Measurements from ENCODE around the gene FMN2.

Gene FMN2

GRCh38 chr1:240058049-240058448 is 33.6 kb upstream of the FMN2 start:
- H3K4me3 ChIP-seq (ENCODE audit: control insufficient read depth, low read depth, low read length): no peak overlapping the region
- DNase-seq (ENCODE audit: low read depth): no peak
- no peak for TF ChIP-seq CTCF (conservative IDR thresholded peaks at IDR 0.05; ENCODE audit: control insufficient read depth, insufficient read depth, low read depth, low read length)

GRCh38 chr1:240068961-240069360 is 22.7 kb upstream of the FMN2 start:
- H3K4me3 ChIP-seq (ENCODE audit: control insufficient read depth, low read depth, low read length): no peak overlapping the region
- DNase-seq (ENCODE audit: low read depth): no peak
- TF ChIP-seq CTCF (conservative IDR thresholded peaks at IDR 0.05; ENCODE audit: control insufficient read depth, insufficient read depth, low read depth, low read length): no peak

DNA sequence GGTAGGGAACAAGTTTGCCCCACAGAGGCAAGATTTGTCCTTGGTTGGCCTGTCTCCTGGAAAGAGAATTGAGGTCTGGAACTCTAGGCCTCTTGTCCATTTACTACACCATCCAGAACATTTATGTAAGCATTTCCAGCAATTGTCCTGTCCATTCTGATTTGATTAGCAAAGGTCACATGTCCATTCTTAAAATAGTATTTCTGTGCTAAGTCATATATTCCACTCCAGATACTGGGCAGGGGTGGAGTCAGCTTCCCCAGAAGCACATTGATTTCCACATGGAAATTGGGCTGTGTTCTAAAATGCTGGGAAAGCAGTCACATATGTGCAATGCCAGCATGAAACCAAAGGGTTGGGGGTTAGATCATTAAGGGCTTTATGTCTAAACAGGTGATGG is 21.5 kb upstream of the FMN2 start:
- H3K4me3 ChIP-seq (ENCODE audit: control insufficient read depth, low read depth, low read length): no peak overlapping the region

DNA sequence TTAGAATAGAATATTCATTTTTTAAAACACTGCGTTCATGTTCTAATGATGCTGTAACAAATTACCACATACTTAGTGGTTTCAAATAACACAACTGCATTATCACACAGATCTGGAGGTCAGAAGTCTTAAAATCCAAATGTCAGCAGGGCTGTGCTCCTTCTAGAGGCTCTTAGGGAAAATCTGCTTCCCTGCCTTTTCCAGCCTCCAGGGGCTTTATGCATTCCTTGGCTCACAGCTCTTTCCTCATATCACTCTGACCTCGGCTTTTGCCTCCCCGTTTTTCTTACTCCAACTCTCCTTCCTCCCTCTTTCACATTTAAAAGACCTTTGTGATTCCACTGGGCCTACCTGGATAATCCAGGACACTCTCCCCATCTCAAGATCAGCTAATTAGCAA is 18.6 kb upstream of the FMN2 start:
- peak; percentile 19 for DNase-seq (ENCODE audit: low read depth)
- H3K4me3 ChIP-seq (ENCODE audit: control insufficient read depth, low read depth, low read length): no peak overlapping the region
- no peak for TF ChIP-seq CTCF (conservative IDR thresholded peaks at IDR 0.05; ENCODE audit: control insufficient read depth, insufficient read depth, low read depth, low read length)

More for the DNA sequence above, 21.5 kb upstream of the FMN2 start:
- no peak for DNase-seq (ENCODE audit: low read depth)
- TF ChIP-seq CTCF (conservative IDR thresholded peaks at IDR 0.05; ENCODE audit: control insufficient read depth, insufficient read depth, low read depth, low read length): no peak

DNA sequence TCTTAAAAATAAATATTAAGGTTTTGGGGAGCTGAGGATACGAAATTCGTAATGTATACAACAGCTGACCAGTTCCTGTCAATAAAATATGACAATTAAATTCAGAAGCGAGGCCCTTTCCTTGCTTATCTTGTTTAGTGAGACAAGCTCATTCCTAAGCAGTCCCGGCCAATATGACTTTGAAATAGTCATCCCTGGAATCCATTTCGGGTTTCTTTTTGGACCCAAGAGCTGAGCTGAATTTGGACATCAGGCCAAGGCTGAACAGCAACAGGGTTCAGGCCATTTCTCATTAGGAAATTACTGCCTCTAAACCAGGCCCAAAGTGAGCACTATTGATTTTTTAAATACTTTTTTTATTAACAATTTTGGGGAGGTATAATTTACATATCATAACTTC is 17.3 kb upstream of the FMN2 start:
- DNase-seq (ENCODE audit: low read depth): no peak
- H3K4me3 ChIP-seq (ENCODE audit: control insufficient read depth, low read depth, low read length): no peak overlapping the region
- TF ChIP-seq CTCF (conservative IDR thresholded peaks at IDR 0.05; ENCODE audit: control insufficient read depth, insufficient read depth, low read depth, low read length): no peak

DNA sequence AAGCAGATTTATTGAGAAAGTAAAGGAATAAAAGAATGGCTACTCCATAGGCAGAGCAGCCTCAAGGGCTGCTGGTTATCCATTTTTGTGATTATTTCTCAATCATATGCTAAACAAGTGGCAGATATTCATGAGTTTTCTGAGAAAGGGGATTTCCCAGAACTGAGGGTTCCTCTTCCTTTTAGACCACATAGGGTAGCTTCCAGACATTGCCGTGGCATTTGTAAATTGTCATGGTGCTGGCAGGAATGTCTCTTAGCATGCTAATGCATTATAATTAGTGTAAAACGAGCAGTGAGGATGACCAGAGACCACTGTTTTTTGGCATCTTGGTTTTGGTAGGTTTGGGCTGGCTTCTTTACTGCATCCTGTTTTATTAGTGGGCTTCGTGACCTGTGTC is 16.8 kb upstream of the FMN2 start:
- no peak for DNase-seq (ENCODE audit: low read depth)
- no peak overlapping the region for H3K4me3 ChIP-seq (ENCODE audit: control insufficient read depth, low read depth, low read length)
- TF ChIP-seq CTCF (conservative IDR thresholded peaks at IDR 0.05; ENCODE audit: control insufficient read depth, insufficient read depth, low read depth, low read length): no peak

- no peak overlapping the region for H3K4me3 ChIP-seq (ENCODE audit: control insufficient read depth, low read depth, low read length)
- no peak for DNase-seq (ENCODE audit: low read depth)
- no peak for TF ChIP-seq CTCF (conservative IDR thresholded peaks at IDR 0.05; ENCODE audit: control insufficient read depth, insufficient read depth, low read depth, low read length)
These were observed 7.3 kb upstream of the FMN2 start for GRCh38 chr1:240084337-240084736.

All from fibroblast of mammary gland (primary cell).